ENCODE data around the gene RABGAP1L. TPM values are rescaled to one million over a fixed set of nuclear protein-coding genes. Genes with fewer than 3 reads are reported as not detected.

RABGAP1L gene
- total and polyA plus RNA-seq, 2 experiments from 2014 or later = 9.2 to 21.4 TPM

- H3K4me1 ChIP-seq (ENCODE audit: low read depth) = no peaks in the 10 kb centered on the region
Measured at GRCh38 chr1:174991473-174991872, 832.2 kb downstream of the RABGAP1L start.

GRCh38 chr1:174995121-174995520 is 835.8 kb downstream of the RABGAP1L start:
- TF ChIP-seq CTCF (IDR thresholded peaks at IDR 0.05; ENCODE audit: low read depth, low read length) = no peak
- H3K27ac ChIP-seq = no peak overlapping the region

More at GRCh38 chr1:174991473-174991872, 832.2 kb downstream of the RABGAP1L start:
- DNase-seq (ENCODE audit: low read depth in 1 of 2, low spot score in 1 of 2) = no peak
- TF ChIP-seq CTCF (IDR thresholded peaks at IDR 0.05; ENCODE audit: low read depth, low read length) = no peak
- H3K27me3 ChIP-seq = no peaks in the 10 kb centered on the region
- no peak overlapping the region for H3K27ac ChIP-seq
- H3K9me3 ChIP-seq (ENCODE audit: low read depth) = no peaks in the 10 kb centered on the region
- H3K36me3 ChIP-seq = no peaks in the 10 kb centered on the region
- H3K4me3 ChIP-seq = no peak overlapping the region

GRCh38 chr1:174995916-174996315 is 836.6 kb downstream of the RABGAP1L start:
- Histone ChIP-seq H3K9me3 (ENCODE audit: low read depth) (no peaks in the 10 kb centered on the region), H3K4me3 (no peak overlapping the region), H3K27ac (no peak overlapping the region), H3K4me1 (ENCODE audit: low read depth) (peaks cover 6% of the 10 kb centered on the region), H3K27me3 (no peaks in the 10 kb centered on the region), H3K36me3 (no peaks in the 10 kb centered on the region)
- TF ChIP-seq CTCF (IDR thresholded peaks at IDR 0.05; ENCODE audit: low read depth, low read length) = no peak
- no peak for DNase-seq (ENCODE audit: low read depth in 1 of 2, low spot score in 1 of 2)

More at GRCh38 chr1:174995121-174995520, 835.8 kb downstream of the RABGAP1L start:
- DNase-seq (ENCODE audit: low read depth in 1 of 2, low spot score in 1 of 2) = no peak
- Histone ChIP-seq H3K9me3 (ENCODE audit: low read depth) (no peaks in the 10 kb centered on the region), H3K4me1 (ENCODE audit: low read depth) (peaks cover 6% of the 10 kb centered on the region), H3K36me3 (no peaks in the 10 kb centered on the region), H3K4me3 (no peak overlapping the region), H3K27me3 (no peaks in the 10 kb centered on the region)

- no peak for DNase-seq (ENCODE audit: low read depth in 1 of 2, low spot score in 1 of 2)
- Histone ChIP-seq H3K27ac (no peak overlapping the region), H3K27me3 (no peaks in the 10 kb centered on the region), H3K4me1 (ENCODE audit: low read depth) (peaks cover 6% of the 10 kb centered on the region), H3K9me3 (ENCODE audit: low read depth) (no peaks in the 10 kb centered on the region), H3K36me3 (no peaks in the 10 kb centered on the region), H3K4me3 (no peak overlapping the region)
- TF ChIP-seq CTCF (IDR thresholded peaks at IDR 0.05; ENCODE audit: low read depth, low read length) = no peak
Measured at GRCh38 chr1:174996476-174996875, 837.2 kb downstream of the RABGAP1L start.

- Histone ChIP-seq H3K27me3 (no peaks in the 10 kb centered on the region), H3K4me3 (no peak overlapping the region), H3K27ac (no peak overlapping the region), H3K9me3 (ENCODE audit: low read depth) (no peaks in the 10 kb centered on the region), H3K4me1 (ENCODE audit: low read depth) (peaks cover 6% of the 10 kb centered on the region), H3K36me3 (no peaks in the 10 kb centered on the region)
- no peak for DNase-seq (ENCODE audit: low read depth in 1 of 2, low spot score in 1 of 2)
- no peak for TF ChIP-seq CTCF (IDR thresholded peaks at IDR 0.05; ENCODE audit: low read depth, low read length)
Measured at GRCh38 chr1:174997041-174997440, 837.7 kb downstream of the RABGAP1L start.

All from cardiac muscle cell (in vitro differentiated cells and primary cell).